Lung (tissue), 12 donors: ENCODE results near the gene VTI1A. TPM values are rescaled to one million over a fixed set of nuclear protein-coding genes. Genes with fewer than 3 reads are reported as not detected.
"Not testable (repeated sequence)": the region's sequence is repeated elsewhere in the genome, so short reads cannot be mapped to it uniquely, and the experiment has no call there.

Experiments used
- ATAC-seq: fragments of 200-7000 bp; cut with Tn5 transposase; one replicate; pipeline ENCODE4 v1.9.1; 2020; ENCODE audit warnings: moderate number of reproducible peaks; ENCODE audit not compliant: insufficient read depth, low FRiP score
- DNase-seq, 3 donors: peaks; one replicate each; pipeline ENCODE4 v3.0.0-alpha.2; 2013 to 2017
- H3K27ac ChIP-seq, 2 donors: one replicate each; pipeline ENCODE4 v1.5.1; 2013; ENCODE audit warnings: mild to moderate bottlenecking in 2 of 2, moderate library complexity in 2 of 2, control low read depth in 1 of 2, inconsistent platforms in 1 of 2, low read depth in 1 of 2, low read length in 1 of 2
- H3K27me3 ChIP-seq, 3 donors: one replicate each; pipeline ENCODE4 v1.5.1; 2013; ENCODE audit warnings: low read length in 2 of 3; ENCODE audit not compliant: control insufficient read depth in 3 of 3, insufficient read depth in 3 of 3
- H3K36me3 ChIP-seq, 4 donors: one replicate each; pipeline ENCODE4 v1.5.1; 2013; ENCODE audit warnings: low read length in 4 of 4, mild to moderate bottlenecking in 1 of 4, moderate library complexity in 1 of 4; ENCODE audit not compliant: control insufficient read depth in 4 of 4, insufficient read depth in 4 of 4
- H3K4me1 ChIP-seq, 5 donors: one replicate each; pipeline ENCODE4 v1.5.1; 2013; ENCODE audit warnings: low read length in 5 of 5, mild to moderate bottlenecking in 2 of 5, moderate library complexity in 1 of 5; ENCODE audit not compliant: control insufficient read depth in 5 of 5, insufficient read depth in 5 of 5
- H3K4me3 ChIP-seq: one replicate; pipeline ENCODE4 v1.5.1; 2013; ENCODE audit warnings: mild to moderate bottlenecking, control low read depth, moderate library complexity
- H3K9ac ChIP-seq, 2 donors: one replicate each; pipeline ENCODE4 v1.5.1; 2013; ENCODE audit warnings: low read length in 2 of 2, control low read depth in 1 of 2; ENCODE audit not compliant: insufficient read depth in 1 of 2
- H3K9me3 ChIP-seq, 4 donors: one replicate each; pipeline ENCODE4 v1.5.1; 2013; ENCODE audit warnings: low read length in 3 of 4, mild to moderate bottlenecking in 1 of 4, moderate library complexity in 1 of 4; ENCODE audit not compliant: control insufficient read depth in 4 of 4, insufficient read depth in 3 of 4
- WGBS, 2 donors: extraction: QIAGEN DNeasy Blood & Tissue Kit; methylation state at CpG; one replicate each; pipeline ENCODE4 v1.1.7; 2013; 5-methylcytosine and 5-hydroxymethylcytosine counted together
- polyA plus RNA-seq, 2 donors: library from polyadenylated mRNA; stranded (reverse); fragments of 200-250 nt; gene quantifications; one replicate each; pipeline ENCODE4 v1.2.1, GENCODE V29; 2013
- total RNA-seq, 2 donors: library from RNA; depleted of rRNA in 1 of 2; stranded (reverse); fragments of >200 nt in 1 of 2; gene quantifications; one replicate each; pipeline ENCODE4 v1.2.1, GENCODE V29; 2014 to 2021
- TF ChIP-seq, protein P1 (sequence below): IDR thresholded peaks from 2 replicates; pipeline ENCODE4 v1.5.1; 2012; ENCODE audit warnings: mild to moderate bottlenecking; ENCODE audit errors: control extremely low read depth, extremely low read depth
- donor health status: control.
- donor health status: control.
- donor health status: Bipolar disorder and iron deficiency.
- donor health status: healthy.
- donor health status: DM: yes; HTN: yes; CAD: no.

VTI1A gene
- total and polyA plus RNA-seq, 4 donors: 9.2 to 48.2 (median 28.4) TPM

GRCh38 chr10:112498806-112499205, 51.8 kb downstream of the VTI1A start:
- ATAC-seq (no peak), DNase-seq (no peak)
- Histone ChIP-seq H3K4me1 (no peaks in the 10 kb centered on the region), H3K27ac (no peak overlapping the region), H3K9me3 (no peaks in the 10 kb centered on the region), H3K27me3 (no peaks in the 10 kb centered on the region), H3K36me3 (no peaks in the 10 kb centered on the region), H3K9ac (no peak overlapping the region), H3K4me3 (no peak overlapping the region)
- TF ChIP-seq, protein P1, sequence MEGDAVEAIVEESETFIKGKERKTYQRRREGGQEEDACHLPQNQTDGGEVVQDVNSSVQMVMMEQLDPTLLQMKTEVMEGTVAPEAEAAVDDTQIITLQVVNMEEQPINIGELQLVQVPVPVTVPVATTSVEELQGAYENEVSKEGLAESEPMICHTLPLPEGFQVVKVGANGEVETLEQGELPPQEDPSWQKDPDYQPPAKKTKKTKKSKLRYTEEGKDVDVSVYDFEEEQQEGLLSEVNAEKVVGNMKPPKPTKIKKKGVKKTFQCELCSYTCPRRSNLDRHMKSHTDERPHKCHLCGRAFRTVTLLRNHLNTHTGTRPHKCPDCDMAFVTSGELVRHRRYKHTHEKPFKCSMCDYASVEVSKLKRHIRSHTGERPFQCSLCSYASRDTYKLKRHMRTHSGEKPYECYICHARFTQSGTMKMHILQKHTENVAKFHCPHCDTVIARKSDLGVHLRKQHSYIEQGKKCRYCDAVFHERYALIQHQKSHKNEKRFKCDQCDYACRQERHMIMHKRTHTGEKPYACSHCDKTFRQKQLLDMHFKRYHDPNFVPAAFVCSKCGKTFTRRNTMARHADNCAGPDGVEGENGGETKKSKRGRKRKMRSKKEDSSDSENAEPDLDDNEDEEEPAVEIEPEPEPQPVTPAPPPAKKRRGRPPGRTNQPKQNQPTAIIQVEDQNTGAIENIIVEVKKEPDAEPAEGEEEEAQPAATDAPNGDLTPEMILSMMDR: no peak
- 87 to 96% methylated on average over 1 of the region's 1 CpG for WGBS, 2 donors

DNA sequence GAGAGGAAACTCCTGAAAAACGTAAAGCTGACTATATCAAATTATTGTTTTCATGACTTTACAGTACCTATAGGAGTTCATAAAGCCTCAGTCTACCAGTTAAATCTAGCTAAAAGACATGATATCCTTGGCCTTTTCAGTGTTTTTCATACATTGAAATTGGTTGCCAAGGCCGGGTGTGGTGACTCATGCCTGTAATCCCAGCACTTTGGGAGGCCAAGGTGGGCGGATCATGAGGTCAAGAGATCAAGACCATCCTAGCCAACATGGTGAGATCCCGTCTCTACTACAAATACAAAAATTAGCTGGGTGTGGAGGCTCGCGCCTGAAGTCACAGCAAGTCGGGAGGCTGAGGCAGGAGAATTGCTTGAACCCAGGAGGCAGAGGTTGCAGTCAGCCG, 53.0 kb downstream of the VTI1A start:
- H3K4me3 ChIP-seq, ATAC-seq, DNase-seq, H3K4me1 ChIP-seq, H3K27me3 ChIP-seq, H3K9me3 ChIP-seq, H3K27ac ChIP-seq, H3K9ac ChIP-seq, H3K36me3 ChIP-seq: not testable (repeated sequence)
- WGBS, 2 donors: 97 to 98% methylated on average over 8 of the region's 8 CpGs

- no peak overlapping the region for H3K9ac ChIP-seq
- DNase-seq (no peak), ATAC-seq (no peak)
- H3K27me3 ChIP-seq: no peaks in the 10 kb centered on the region
- peaks cover 0 to 5% (median 0%) of the 10 kb centered on the region in 5 donors for H3K4me1 ChIP-seq
- TF ChIP-seq, protein P1: no peak
- H3K4me3 ChIP-seq: no peak overlapping the region
- no peak overlapping the region for H3K27ac ChIP-seq
- WGBS, 2 donors: 84 to 92% methylated on average over 2 of the region's 2 CpGs
- H3K9me3 ChIP-seq: no peaks in the 10 kb centered on the region
- H3K36me3 ChIP-seq: no peaks in the 10 kb centered on the region
Observed at GRCh38 chr10:112502536-112502935, 55.5 kb downstream of the VTI1A start.

DNA sequence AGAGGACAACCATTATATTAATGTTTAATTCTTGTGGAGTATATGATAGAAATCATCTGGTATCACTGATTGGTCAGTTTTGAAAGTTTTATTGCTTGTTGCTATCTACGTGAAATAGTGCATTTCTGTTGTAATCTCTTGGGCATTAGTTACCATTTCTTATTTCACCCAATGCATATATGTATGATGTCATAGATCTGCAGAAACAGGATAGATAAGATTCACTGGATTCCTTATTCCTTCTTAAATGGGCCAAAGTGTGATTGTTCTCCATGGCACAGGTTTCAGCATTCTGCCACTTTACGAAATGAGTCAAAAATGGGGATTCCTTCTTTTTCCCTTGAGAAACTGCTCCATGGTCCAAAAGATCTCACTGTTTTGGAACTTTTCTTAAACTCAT, 56.6 kb downstream of the VTI1A start:
- TF ChIP-seq, protein P1: no peak
- ATAC-seq: no peak
- WGBS, 2 donors: 95 to 97% methylated on average over 2 of the region's 2 CpGs
- no peak overlapping the region for H3K9ac ChIP-seq
- peaks cover 0 to 5% (median 0%) of the 10 kb centered on the region in 5 donors for H3K4me1 ChIP-seq
- no peak overlapping the region for H3K4me3 ChIP-seq
- H3K27me3 ChIP-seq: no peaks in the 10 kb centered on the region
- no peak overlapping the region for H3K27ac ChIP-seq
- H3K9me3 ChIP-seq: no peaks in the 10 kb centered on the region
- DNase-seq: no peak
- H3K36me3 ChIP-seq: no peaks in the 10 kb centered on the region
